ENCODE results near the gene UBE2I.

DNA sequence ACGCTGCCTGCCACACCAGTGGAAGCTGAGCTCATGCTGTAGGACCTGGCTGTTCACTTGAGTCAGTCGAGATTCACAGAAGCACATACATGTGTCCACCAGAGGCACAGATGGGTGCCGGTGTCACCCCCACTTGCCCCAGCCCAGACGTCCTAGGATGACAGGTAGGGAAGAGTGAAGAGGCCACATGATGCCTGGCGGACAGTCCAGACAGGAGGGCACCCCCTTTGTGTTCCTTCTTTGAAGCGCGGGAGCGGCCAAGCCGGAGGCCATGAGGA, 8.8 kb downstream of the UBE2I start:
- TF ChIP-seq, protein P1, sequence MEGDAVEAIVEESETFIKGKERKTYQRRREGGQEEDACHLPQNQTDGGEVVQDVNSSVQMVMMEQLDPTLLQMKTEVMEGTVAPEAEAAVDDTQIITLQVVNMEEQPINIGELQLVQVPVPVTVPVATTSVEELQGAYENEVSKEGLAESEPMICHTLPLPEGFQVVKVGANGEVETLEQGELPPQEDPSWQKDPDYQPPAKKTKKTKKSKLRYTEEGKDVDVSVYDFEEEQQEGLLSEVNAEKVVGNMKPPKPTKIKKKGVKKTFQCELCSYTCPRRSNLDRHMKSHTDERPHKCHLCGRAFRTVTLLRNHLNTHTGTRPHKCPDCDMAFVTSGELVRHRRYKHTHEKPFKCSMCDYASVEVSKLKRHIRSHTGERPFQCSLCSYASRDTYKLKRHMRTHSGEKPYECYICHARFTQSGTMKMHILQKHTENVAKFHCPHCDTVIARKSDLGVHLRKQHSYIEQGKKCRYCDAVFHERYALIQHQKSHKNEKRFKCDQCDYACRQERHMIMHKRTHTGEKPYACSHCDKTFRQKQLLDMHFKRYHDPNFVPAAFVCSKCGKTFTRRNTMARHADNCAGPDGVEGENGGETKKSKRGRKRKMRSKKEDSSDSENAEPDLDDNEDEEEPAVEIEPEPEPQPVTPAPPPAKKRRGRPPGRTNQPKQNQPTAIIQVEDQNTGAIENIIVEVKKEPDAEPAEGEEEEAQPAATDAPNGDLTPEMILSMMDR (IDR thresholded peaks at IDR 0.05) = no peak
- no peak for TF ChIP-seq POLR2A (IDR thresholded peaks at IDR 0.05)

Data from Peyer's patch (tissue), 4 donors.